ENCODE results near the gene C2CD2L.
"Not testable (repeated sequence)": the region's sequence is repeated elsewhere in the genome, so short reads cannot be mapped to it uniquely, and the experiment has no call there.

C2CD2L gene

DNA sequence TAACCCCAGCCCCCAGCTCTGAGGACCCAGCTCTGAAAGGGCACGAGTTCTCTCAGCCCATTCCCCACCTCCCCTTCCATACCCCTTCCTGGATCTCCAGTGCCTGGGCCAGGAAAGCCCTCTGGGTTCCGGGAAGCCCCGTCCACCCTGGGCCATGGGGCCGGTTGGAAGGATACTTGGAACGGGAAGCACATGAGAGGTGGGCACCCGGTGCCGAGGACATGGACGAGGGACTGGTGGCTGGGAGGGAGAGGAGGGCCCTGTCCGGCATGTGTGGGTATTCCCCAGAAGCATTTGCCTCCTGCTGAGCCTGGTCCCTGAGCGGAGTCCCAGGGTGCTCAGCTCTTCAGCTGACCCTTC is 9.1 kb downstream of the C2CD2L start:
- no peak for DNase-seq

- DNase-seq, result no peak
These were observed 9.5 kb downstream of the C2CD2L start for GRCh38 chr11:119116601-119117000.

DNA sequence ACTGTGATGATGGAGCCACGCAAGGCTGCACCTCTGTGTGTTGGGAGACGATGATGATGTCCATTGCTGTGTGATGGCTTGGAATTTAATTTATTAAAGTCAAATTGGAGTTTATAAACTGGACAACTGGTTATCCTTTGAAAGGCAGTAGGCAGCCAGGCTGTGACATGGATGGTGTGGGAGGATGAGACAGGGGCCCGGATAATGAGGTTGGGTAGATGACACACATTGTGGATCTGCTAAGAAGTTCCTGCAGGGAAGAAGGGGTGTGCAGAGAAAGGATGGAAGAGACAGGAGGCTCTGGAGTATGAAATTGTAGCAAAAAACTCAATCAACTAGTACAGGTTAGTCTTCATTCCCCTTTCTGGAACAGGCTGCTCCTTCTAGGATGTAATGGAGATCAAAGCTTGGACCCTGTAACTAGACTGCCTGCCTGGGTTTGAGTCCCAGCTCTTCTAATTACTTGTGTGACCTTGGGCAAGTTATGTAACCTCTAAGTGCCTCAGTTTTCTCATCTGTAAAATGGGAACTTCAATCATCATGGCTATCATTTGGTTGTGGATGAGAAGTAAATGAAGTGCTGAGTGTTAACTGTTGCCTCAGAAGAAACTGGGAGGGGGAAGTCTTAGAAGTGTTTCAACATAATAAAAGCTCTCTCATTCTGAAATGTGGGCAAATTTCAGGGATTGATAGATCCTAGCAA is 10.0 kb downstream of the C2CD2L start:
- DNase-seq, result no peak

- no peak for DNase-seq
These were observed 11.1 kb downstream of the C2CD2L start for GRCh38 chr11:119118227-119118626.

DNA sequence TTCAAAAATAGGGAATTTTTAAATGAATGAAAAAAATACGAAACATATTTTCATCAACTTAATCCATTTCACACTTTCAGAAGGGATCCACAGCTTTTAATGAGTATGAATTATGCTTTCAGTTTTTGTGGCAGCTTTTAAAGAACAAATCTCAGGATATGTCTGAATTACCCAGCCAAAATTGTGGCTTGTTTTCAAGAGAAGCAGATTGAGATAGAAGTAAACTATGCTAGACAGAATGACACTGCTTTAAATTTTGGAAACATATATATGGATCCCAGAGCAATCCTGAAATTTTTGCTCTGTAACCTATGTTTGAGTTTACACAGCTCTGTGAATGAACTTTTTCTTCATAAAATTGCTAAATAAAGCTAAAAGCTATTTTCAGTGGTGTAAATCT is 11.8 kb downstream of the C2CD2L start:
- no peak for DNase-seq

DNA sequence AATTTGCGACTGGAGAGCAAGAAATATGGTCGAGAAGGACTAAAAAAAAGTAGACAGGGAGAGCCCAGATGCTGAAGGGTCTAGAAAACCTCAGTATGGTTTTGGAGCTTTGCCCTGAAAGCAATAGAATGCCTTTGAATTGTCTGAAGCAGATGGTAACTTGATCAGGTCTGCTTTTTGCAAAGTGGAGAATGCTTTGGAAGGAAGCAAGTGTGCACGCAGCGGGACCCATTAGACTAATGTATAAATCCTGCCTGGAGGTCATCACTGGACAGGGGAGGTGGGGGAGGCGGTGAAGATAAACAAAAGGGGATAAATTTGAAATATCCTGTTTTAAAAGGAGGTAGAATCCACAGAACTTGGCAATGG is 13.5 kb downstream of the C2CD2L start:
- no peak for DNase-seq

DNA sequence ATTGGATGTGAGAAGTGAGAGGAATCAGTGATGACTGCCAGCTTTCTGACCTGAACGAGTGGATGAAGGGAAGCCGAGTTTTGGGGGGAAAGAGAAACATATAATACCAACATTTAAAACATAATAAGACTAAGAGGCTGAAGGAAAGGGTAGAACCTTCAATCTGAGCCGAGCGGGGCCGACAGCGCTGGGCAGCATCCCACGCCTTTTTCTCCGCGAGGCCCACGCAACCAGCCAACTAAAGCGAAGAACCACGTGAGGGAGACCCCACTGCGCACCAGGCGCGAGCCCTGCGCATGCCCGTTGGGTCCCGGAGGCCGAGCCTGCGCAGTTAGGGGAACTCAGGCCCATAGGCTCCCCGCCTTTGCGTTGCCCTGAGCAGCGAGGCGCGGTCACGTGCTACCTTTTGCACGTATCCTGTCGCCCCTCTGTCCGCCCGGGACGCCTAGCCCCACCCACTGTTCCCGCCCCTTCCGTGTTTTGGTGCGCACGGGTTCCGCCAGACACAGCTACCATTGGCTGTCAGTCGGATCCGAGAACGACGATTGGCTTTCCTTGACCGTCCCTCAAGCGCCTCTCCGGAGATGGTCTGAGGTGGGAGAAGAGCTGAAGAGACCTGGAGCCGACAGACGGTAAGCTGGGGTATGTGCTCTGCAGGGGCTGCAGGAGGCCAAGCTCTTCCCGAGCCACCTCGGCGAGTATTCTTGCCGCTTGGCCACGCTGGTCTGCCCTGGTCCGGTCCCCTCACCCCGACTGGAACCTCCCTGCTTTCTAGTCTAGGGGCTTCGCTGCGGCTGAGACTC is 14.1 kb downstream of the C2CD2L start, which contains the start of gene HINFP:
TSS of gene HINFP (plus strand) at position 573 of the 803 bp plus-strand sequence. CDS start 5,365 bp downstream, outside the sequence.
- peak; percentile 99 for DNase-seq

GRCh38 chr11:119121811-119122124 is 14.6 kb downstream of the C2CD2L start:
- DNase-seq, result no peak

DNA sequence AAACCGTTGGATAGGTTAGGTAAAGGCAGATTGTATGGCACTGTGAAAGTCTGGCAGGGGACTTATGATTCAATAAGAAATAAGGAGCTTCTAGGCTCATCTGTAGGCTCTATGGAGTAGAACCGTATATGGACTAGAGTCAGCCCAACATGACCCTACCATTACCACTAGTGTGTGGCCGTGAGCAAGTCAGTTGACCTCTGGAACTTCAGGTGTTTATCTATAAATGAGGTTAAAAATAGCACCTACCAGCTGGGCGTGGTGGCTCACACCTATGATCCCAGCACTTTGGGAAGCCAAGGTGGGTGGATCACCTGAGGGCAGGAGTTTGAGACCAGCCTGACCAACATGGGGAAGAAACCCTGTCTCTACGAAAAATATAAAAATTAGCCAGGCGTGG is 18.7 kb downstream of the C2CD2L start:
- DNase-seq, result no peak

- no peak for DNase-seq
These were observed 19.6 kb downstream of the C2CD2L start for GRCh38 chr11:119126675-119127268.

DNA sequence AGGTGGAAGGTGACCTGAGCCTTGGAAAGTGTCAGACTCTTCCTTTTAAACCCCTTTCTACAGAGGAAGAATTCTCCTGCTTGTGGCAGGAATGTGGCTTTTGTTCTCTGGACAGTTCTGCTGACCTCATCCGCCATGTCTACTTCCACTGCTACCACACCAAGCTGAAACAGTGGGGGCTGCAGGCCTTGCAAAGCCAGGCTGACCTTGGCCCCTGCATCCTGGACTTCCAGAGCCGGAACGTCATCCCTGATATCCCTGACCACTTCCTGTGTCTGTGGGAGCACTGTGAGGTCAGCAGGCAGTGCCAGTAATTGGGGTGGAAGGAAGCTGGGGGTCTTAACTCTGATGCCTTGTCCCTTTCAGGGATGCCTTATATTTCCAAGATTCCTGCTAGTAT is 23.5 kb downstream of the C2CD2L start:
- no peak for DNase-seq

DNA sequence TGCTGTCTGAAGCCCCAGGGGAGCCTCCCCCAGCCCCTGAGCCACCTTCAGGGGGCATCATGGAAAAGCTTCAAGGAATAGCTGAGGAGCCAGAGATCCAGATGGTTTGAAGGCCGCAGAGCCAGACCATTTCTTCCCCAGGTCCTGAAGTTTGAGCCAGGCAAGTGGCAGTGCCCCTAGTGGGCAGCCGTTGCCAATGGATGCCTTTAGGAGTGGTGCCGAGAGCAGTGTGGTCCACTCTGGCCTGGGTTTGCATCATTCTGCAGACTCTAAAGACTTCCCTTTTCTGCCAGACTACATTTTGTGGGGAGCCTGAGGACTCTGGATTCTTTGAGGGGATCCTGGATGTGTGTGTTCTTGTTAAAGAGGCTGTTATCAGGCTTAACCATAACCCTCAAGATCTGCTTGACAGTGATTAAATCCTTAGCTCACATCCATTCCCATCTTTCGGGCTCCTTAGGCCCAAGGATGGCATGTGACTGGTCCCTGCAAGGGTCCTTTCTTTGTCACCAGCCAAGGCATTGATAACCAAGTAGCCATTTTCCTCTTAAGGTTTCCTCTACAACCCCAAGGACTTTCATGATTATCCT is 27.3 kb downstream of the C2CD2L start:
- no peak for DNase-seq

GRCh38 chr11:119139276-119139675 is 32.1 kb downstream of the C2CD2L start:
- DNase-seq, result not testable (repeated sequence)

DNA sequence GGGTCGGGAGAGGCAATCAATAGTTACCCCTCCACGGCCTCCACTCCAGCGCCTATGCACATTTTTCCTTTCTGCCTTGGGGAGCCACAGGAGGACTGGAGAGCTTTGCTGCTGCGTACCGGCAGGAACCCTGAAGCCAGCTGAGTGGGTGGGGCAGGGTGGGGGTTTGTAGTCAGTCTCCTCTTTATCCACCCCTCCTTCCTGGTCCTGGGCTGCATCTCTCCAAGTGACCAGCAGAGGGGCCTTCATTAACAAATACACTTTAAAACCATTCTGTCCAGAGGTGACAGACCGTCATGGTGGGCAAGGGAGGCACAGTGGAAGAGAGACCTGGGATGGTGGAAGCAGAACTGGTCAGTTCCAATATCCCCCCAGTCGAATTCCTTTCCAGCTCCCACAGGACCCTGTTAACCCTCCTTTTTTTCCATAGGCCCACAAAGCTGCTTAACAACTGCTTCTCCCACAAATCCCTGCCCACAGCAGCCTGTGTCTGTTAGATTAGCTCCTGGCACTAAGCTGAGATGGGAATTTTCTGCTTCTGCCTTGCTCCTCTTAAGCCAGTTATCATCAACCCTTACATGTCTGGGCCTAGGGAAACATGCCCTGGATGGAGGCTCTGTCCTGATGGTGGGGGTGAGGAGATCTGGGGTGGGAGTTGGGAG is 37.8 kb downstream of the C2CD2L start:
- no peak for DNase-seq

- no peak for DNase-seq
These were observed 38.4 kb downstream of the C2CD2L start for GRCh38 chr11:119145551-119145950.

DNA sequence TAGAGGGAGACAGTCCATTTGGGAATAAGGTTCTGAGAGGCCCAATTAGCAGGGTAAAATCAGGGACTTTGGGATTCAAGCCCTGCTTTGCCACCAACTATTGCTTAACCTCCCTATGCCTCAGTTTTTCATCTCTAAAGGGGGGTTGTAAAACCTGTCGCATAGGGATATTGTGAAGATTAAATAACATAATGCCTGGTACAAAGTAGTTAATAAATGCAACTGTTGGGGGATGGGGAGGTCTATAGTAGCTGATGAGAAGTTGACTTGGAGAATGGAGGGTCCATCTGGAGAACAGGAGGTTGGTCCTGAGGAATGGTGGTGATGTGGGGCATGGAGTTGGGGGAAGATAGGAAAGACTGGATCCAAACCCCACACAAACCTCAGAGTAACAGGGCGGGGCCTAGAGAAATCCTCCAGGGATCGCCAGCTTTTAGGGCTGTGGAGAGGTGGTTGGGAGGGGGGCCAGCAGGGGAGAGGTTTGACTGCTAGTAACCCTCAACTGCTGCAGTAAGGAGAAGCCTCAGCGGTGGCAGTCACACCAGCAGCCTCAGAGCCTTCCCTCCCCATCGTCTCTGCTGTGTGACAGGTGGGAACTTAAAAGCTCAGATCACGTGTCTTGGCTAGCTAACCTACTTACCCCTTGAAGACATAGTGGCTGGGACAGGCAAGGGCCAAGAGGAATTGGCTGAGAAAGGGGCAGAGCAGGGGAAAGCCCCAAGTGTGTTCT is 40.6 kb downstream of the C2CD2L start:
- no peak for DNase-seq

DNA sequence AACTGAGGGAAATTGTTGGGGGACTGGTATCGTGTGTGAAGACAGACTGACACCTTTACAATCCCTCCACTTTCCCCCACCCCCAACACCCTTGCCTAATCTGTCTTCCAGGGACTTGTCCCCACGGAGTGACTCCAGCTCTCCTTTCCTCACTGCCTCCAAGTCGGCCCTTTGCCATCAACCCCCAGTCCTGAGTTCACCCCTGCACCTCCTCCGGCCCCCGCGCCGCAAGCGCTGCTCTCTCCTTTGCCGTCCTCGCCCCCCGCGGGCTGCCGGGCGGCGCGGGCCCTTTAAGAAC is 41.5 kb downstream of the C2CD2L start:
- no peak for DNase-seq

DNA sequence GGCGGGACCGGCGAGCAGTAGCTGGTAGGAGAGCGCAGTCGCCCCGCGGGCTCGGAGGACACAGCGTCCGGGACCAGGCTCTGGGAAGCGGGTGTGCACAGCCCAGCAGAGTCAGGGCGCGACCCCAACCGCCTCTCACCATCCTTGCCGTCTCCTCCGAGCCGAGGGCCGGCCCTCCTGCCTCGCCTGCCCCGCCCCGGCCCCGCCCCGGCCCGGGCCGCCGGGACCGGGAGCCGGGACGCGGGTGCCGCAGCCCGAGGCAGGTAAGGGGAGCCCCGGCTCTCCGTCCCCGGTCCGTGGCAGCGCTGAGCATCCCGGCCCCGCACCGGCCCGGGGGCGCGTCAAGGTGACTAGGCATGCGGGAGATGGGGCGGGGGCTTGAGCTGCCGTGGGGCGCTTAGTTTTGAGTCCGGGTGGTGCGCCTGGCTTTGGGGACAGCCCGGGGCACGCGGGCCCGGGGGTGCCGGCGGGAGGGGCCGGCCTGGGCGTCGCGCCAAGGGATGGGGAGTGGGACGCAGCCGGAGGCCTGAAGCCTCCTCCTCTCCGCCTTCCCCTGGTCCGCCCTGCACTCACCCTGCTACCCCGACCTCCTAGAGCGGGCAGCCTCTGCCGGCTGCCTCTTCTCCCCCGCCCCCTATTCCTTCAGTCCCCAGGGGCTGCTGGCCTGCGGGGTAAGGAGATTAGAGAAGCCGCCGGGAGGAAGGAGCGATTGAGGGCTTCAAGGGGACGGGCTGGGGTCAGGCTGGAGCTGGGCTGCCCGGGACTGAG is 42.1 kb downstream of the C2CD2L start, which contains the start of gene ABCG4:
TSS of gene ABCG4 (plus strand) at position 35 of the 768 bp plus-strand sequence. CDS start 914 bp downstream, outside the sequence.
- no peak for DNase-seq

- DNase-seq, result no peak
These were observed 42.7 kb downstream of the C2CD2L start for GRCh38 chr11:119149786-119150275.

- no peak for DNase-seq
These were observed 44.9 kb downstream of the C2CD2L start for GRCh38 chr11:119152043-119152442.

GRCh38 chr11:119152604-119153003 is 45.5 kb downstream of the C2CD2L start:
- DNase-seq, result no peak

Data from effector CD8-positive, alpha-beta T cell (primary cell).